Activated CD4-positive, CD25-positive, alpha-beta regulatory T cell treated with anti-CD3 and anti-CD28 coated beads, Interleukin-2, amount 50 U/mL, for 16 hours (primary cell): ENCODE results near the gene IL17C.

ENCODE experiments used
- DNase-seq: peaks from one replicate; pipeline ENCODE4 v3.0.0-alpha.2; 2020; ENCODE audit warnings: low read depth, low spot score

IL17C gene

DNA sequence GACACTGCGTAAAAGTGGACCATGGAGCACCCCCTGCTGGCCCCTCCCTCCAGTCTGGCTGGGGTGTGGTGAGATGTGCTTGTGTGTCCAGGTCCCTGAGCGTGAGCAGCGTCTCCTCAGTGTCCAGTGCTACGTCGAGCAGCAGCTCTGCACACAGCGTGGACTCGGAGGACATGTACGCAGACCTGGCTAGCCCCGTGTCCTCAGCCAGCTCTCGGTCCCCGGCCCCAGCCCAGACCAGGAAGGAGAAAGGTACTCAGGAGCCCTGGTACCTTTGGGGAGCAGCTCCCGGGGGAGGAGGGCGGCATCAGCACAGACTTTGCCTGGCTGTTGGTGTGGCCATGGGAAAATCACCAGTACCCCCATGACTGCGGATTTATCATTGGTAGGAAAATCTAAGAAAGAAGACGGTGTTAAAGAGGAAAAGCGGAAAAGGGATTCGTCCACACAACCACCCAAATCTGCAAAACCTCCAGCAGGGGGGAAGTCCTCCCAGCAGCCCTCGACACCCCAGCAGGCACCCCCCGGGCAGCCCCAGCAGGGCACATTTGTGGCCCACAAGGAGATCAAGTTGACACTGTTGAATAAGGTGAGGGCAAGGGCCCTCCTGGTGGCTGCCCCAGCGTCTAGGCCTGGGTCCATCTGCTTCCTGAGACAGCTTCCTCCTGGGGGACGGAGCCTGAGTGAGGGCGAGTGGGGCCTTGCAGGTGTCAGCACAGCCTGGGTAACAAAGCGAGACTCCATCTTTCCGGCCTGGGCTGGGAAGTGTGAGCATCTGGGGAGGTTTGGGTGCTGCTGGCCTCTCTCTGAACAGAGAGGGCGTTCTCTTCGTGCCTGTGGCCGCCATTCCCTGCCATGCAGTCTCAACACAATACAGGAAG, 10.6 kb upstream of the IL17C start:
- no peak for DNase-seq

DNA sequence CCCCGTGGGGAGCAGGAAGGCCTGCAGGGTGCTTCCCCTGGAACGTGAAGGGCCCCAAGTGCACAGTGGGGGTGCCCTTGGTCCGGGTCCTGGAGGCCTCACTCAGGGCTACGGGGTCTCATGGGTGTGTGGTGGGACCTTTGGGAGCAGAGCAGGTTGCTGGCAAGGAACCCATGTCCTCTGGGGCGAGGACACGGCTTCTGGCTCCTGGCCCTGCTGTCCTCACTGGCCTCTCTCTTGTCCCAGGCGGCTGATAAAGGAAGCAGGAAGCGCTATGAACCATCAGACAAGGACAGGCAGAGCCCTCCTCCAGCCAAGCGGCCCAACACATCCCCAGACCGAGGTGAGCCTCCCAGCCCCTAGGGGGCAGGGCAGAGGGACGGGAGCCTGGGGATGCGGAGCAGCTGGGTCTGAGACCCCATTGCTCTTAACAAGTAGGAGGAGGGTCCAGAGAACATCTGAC, 9.8 kb upstream of the IL17C start:
- no peak for DNase-seq

DNA sequence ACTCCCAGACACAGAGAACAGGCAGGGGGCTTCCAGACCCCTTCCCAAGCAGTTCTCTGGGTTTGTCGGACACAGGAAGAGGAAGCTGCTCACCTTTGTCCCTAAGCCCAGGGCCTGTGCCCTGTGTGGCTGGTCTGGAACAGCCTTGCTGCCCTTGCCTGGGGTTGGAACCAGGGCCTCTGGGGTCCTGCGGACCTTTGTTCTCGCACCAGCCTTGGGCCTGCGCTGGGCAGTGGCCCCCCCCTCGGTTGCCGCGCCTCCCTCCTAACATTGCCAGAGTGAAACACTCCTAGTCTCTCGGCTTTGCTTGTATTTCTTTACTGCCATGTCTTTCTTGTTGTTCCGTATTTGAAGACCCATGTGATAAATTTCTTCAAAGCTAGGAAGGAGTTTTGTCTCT, 8.5 kb upstream of the IL17C start:
- no peak for DNase-seq

DNA sequence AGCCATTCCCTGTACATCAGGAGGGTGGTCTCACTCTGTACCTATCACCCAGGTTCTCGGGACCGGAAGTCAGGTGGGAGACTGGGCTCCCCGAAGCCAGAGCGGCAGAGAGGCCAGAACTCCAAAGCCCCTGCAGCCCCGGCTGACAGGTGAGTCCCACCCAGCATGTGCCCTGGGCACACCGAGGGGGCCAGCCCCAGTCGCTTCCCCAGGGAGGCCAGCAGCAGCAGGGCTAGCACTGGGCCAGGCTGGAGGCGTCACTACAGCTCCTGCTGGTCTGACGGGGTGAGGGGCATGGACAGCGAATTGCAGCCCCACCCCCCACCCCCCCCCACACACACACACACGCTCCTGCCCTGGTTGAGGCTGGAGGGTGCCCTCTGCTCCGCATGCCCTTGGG, 7.9 kb upstream of the IL17C start:
- no peak for DNase-seq

GRCh38 chr16:88630941-88631340, 7.4 kb upstream of the IL17C start:
- DNase-seq, result no peak

- no peak for DNase-seq
Measured at GRCh38 chr16:88631384-88631783, 7.0 kb upstream of the IL17C start.

GRCh38 chr16:88631920-88632586, 6.3 kb upstream of the IL17C start:
- DNase-seq, result no peak

DNA sequence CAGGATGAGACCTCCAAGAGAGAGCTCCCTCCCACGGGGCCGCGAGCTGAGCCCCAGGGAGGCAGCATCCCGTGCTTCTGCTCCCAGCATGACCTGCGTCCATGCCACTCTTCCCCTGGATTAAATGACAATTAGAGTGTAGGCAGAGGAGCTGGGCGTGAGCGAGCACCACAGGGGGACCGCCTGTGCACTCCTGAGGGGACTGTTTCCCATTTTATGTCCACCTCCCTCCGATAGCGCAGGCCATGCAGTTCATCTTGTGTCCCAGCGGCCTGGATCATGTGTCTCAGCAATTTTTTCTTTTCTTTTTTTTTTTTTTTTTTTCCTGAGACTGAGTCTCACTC, 5.8 kb upstream of the IL17C start:
- no peak for DNase-seq

GRCh38 chr16:88633684-88634140, 4.7 kb upstream of the IL17C start:
- DNase-seq, result no peak

DNA sequence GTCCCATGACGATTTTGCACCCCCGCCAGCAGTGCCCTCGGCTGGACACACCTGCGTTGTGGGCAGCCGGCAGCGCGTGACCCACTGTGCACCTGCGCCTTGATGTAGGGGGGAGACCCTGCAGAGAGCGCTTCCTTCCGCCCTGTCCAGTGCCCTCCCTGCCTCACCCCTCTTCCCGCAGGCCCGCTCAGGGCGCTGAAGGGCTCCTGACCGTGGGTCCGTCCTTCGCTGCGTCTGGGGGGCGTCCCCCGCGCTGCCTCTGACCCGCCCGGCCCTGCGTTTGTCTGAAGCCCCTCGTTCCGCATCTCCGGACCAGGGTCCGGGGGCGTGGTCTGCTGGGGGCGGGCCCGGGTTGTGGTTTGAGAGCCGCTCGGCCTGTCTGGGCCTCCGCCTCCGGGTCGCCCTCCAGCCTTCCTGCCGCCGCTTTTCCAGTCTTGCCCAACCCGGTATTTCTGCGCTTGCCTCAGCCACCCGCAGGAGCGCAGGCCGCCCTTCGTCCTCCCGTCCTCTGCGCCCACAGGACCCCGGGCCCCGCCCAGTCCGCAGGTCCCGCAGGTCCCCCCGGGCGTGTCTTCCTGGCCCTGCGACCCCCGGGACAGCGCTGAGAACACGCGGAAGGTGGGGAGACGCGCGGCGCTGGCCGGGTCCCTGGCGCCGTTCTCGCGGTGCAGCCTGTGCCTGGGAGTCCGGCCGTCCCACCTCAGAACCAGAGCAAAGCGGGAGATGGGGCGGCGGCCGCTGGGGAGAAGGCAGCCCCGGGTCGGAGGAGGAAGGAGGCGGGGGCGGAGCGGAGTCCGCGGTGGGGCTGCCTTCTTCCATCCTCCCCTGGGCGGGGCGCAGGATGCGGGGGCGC, 4.0 kb upstream of the IL17C start:
- no peak for DNase-seq

DNA sequence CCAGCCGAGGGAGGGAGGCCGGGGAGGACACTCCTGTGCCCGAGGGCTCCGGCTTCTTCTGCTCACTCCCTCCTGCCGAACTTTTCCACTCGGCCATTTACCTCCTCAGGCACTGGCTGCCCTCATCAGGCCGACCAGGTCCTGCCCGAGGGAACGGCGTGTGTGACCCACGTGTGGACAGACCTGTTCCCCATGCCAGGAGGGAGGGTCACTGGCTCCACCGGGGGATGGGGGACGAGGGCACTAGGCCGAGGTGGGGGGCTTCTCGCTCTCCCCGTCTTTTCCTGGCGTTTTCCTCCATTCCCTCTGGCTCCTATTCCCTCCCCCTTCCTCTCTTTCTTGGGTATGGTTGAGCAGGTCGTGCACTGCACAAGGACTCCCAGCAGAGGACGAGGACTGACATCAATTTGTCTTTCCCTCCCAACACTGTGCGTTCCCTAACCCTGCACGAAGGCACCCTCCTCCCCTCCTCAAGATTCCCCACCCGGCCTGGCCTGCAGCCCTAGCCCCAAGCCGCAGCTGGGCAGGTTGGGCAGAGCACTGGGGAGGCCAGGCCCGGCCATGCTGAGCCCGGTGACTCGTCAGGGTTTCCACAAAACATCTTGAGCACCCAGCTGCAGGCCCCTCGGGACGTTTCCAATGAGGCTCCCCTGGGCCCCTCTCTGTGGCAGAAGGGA, 3.2 kb upstream of the IL17C start:
- DNase-seq, result no peak

- no peak for DNase-seq
Measured at GRCh38 chr16:88635671-88636319, 2.6 kb upstream of the IL17C start.

DNA sequence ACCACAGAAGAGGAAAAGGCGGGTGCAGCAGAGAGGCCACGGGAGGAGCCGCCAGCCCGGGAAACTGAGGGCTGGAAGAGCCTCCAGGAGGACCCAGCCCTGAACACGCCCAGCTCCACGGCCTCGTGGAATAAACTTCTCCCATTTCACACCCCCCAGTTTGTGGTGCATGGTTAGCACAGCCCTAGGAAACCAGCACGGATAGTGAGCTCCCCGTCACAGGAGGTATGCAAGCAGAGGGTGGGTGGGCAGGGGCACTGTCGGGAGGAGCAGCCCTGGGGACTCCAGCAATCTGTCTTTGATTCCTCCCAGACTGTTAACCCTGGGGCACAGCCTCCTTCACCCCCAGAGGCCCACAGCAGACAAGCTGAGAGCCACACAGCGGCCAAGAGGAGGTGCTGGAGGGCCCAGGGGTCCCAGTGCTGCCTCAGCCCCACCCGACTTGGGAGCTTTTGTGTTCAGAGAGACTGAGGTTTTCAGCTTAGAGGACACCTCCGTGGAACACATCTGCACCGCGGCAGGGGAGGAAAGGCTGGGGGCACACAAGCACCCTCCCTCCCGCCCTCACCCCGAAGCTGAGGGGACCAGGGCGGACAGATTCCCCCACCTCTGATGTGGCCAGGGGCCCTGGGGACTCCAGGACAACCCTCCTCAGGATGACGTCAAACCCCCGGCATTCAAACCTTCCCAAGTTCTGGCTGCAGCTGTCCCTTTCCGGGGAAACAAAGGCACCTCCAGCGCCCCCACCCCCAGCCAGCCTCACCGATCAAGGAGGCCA, 1.7 kb upstream of the IL17C start:
- no peak for DNase-seq

- no peak for DNase-seq
Measured at GRCh38 chr16:88639231-88640038, 1.1 kb downstream of the IL17C start.

DNA sequence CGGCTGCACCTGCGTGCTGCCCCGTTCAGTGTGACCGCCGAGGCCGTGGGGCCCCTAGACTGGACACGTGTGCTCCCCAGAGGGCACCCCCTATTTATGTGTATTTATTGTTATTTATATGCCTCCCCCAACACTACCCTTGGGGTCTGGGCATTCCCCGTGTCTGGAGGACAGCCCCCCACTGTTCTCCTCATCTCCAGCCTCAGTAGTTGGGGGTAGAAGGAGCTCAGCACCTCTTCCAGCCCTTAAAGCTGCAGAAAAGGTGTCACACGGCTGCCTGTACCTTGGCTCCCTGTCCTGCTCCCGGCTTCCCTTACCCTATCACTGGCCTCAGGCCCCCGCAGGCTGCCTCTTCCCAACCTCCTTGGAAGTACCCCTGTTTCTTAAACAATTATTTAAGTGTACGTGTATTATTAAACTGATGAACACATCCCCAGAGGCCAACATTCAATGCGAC, 1.7 kb downstream of the IL17C start:
- DNase-seq, result no peak

DNA sequence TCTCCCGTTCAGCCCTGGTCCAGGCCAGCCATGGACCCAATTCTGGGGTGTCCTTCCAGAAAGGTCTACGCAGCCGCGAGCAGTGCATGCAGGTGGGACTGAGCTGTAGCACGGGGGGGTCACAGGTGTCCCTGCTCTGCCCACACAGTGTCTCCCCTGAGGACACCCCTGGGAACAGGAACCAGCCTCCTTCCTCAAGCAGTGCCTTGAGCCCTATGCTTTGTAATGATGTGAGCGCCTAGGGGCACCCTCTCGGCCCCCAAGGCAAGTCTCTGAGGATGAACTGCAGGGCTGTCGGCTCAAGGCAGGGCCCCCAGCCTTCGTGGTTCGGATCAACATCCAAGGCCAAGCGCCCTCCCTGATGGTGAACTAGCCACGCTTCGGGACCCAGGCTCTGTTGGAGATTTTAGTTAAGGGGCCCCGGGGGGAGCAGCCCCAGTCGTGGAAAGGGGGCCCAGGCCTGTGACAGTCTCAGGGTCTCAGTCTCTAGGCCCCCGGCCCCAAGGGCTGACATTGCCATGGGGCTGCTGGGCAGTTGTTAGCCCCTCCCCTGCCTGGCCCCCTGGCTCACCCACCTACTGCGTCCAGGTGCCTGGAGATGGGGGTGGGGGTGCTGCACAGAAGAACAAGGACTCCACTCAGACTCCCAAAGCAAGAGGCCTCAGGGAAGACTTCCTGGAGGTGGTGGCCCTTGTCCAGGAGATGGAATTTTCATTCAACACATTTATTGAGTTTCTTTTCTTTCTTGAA, 2.3 kb downstream of the IL17C start:
- DNase-seq, result no peak

- no peak for DNase-seq
Measured at GRCh38 chr16:88642881-88643643, 4.7 kb downstream of the IL17C start.

- DNase-seq, result no peak
Measured at GRCh38 chr16:88643644-88643932, 5.2 kb downstream of the IL17C start.
